ENCODE data around the gene EXOSC10. TPM values are rescaled to one million over a fixed set of nuclear protein-coding genes. Genes with fewer than 3 reads are reported as not detected.
"Not testable (repeated sequence)": the region's sequence is repeated elsewhere in the genome, so short reads cannot be mapped to it uniquely, and the experiment has no call there.

The EXOSC10 gene
- total and polyA plus RNA-seq, 5 donors = 20.1 to 25.7 (median 21.9) TPM

GRCh38 chr1:11072216-11072917 is 27.3 kb downstream of the EXOSC10 start:
- Histone ChIP-seq H3K4me1 (ENCODE audit: control insufficient read depth, insufficient read depth, low read length) (no peaks in the 10 kb centered on the region), H3K9me3 (ENCODE audit: control insufficient read depth, low read length) (no peaks in the 10 kb centered on the region), H3K27ac (ENCODE audit: low read length) (no peak overlapping the region), H3K27me3 (ENCODE audit: control insufficient read depth, insufficient read depth) (no peaks in the 10 kb centered on the region), H3K4me3 (ENCODE audit: low read length) (no peak overlapping the region)
- DNase-seq (no peak), ATAC-seq (no peak)
- intact Hi-C loops (cut with DNase I) = no loop called here
- 68% methylated on average over 13 of the region's 13 CpGs for WGBS

DNA sequence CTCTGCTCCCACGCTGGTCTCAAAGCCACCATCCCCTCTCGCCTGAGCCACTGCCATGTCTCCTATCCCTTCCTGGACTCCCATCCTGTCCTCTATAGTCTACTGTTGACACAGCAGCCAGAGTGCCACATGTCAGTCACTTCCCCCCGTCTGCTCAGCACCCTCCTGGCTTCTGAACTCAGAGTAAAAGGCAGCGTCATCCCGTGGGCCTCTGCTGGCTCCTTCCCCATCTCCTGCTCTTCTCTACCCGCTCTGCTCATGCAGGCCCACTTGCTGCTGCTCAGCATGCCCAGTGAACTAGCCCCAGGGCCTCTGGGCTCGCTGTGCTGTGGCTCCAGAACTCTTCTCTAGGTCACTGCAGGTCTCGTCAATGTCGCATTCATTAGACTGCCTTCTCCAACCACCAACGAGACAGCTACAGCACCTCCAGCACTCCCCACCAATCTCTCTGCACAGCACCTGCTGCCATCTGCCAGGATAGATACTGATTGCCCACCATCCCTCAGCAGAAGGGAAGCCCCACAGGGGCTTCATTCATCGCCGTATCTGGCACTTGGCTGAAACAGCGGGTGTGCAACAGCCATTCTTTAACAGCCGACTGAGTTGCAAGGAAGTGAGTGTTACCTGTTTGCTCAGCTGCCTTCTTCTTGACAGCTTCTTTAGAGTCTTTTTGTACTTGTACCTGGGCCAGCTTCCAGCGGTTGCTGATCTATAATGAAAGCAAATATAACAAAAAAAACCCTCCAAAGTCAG is 28.0 kb downstream of the EXOSC10 start:
- no peak for ATAC-seq
- WGBS = 78% methylated on average over 15 of the region's 15 CpGs

GRCh38 chr1:11070876-11071275 is 28.8 kb downstream of the EXOSC10 start:
- H3K27ac ChIP-seq (ENCODE audit: low read length) = no peak overlapping the region
- H3K9me3 ChIP-seq (ENCODE audit: control insufficient read depth, low read length) = no peaks in the 10 kb centered on the region
- intact Hi-C loops (cut with DNase I) = no loop called here
- no peak overlapping the region for H3K4me3 ChIP-seq (ENCODE audit: low read length)
- H3K4me1 ChIP-seq (ENCODE audit: control insufficient read depth, insufficient read depth, low read length) = no peaks in the 10 kb centered on the region
- WGBS = 87% methylated on average over 11 of the region's 11 CpGs
- ATAC-seq (no peak), DNase-seq (no peak)
- H3K27me3 ChIP-seq (ENCODE audit: control insufficient read depth, insufficient read depth) = no peaks in the 10 kb centered on the region

More for the DNA sequence above, 28.0 kb downstream of the EXOSC10 start:
- Histone ChIP-seq H3K27me3 (ENCODE audit: control insufficient read depth, insufficient read depth) (no peaks in the 10 kb centered on the region), H3K4me3 (ENCODE audit: low read length) (no peak overlapping the region), H3K27ac (ENCODE audit: low read length) (no peak overlapping the region), H3K4me1 (ENCODE audit: control insufficient read depth, insufficient read depth, low read length) (no peaks in the 10 kb centered on the region), H3K9me3 (ENCODE audit: control insufficient read depth, low read length) (no peaks in the 10 kb centered on the region)
- no peak for DNase-seq
- intact Hi-C loops (cut with DNase I) = no loop called here

DNA sequence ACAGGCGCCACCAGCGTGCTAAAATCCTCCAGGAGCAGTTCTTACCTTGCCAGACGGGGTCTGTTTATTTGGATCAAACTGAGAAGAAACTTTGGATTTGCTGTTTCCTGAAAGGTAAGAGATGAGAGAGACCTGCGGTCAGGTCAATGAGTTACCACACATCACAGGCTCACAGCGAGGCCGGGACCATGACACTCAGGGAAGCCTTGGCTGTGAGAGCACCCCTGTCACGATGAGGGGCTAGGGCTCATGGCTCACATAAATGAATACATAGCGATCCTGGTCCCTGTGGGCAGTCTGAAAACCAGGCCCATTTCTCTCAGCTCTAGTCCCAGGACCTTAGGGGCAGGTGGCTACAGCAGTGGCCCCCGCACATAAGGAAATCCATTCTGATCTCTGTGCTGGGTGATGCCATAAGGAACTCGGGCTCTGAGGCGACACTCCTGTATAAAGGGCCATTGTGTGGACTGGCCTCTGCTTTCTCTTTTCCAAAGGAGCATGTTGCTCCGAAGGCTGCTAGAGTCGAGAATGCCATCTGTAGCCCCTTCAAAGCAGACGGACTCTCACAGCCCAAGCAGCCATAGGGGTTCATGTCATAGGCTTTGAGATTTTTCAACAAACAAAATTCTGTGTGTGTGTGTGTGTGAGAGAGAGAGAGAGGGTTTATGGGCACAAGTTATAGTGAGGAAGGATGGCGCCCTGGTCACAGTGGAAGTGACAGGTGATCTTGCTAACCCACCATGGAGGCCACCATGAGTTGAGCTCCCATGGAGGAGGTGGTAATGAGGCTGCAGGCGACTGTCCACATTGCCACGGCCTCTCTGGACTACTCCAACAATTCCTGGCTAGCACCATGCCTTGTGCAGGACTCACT is 30.8 kb downstream of the EXOSC10 start:
- no peak for ATAC-seq
- no peaks in the 10 kb centered on the region for H3K9me3 ChIP-seq (ENCODE audit: control insufficient read depth, low read length)
- H3K27me3 ChIP-seq (ENCODE audit: control insufficient read depth, insufficient read depth) = no peaks in the 10 kb centered on the region
- intact Hi-C loops (cut with DNase I) = no loop called here
- DNase-seq = no peak
- H3K4me1 ChIP-seq (ENCODE audit: control insufficient read depth, insufficient read depth, low read length) = no peaks in the 10 kb centered on the region
- no peak overlapping the region for H3K4me3 ChIP-seq (ENCODE audit: low read length)
- no peak overlapping the region for H3K27ac ChIP-seq (ENCODE audit: low read length)
- 91% methylated on average over 17 of the region's 17 CpGs for WGBS

DNA sequence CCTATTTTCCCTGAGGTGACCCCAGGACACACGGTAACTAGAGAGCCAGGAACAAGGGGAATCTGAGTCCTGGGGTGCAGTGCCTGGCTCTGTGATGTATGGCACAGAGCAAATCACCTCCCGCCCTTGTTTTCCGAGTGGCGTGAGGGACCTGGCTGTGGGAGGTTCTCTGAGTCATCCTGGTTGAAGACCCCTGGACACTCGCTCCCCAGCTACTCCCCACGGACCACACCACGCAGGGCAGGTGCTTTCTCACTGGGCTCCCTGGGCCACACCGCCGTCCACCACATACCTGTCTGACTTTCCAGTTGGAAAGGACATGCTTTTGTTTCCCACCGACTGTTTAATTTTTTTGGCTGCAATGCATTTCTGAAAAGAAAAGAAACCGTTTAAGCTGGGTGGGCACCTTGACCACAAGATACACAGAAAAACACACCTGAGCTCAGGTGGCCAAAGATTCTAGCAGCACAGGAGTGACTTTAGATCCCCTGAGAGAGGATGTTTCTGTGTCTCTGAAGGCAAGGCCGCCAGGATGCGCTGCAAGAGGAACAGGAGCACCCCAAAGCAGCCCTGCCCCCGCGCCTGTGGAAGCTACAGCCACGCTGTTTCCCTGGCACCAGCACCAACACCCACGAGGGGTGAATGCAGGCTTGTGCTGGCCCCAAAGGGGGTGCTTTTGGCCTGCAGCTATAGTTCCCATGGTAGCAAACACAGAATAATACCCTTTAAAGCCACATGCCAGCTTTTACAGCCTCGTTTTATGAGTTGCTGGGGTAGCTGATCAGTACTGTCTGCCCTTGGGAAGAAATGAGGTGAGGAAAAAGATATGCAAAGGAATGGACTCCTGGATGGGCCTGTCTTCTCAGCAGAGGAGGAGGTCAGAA is 31.7 kb downstream of the EXOSC10 start:
- intact Hi-C loops (cut with DNase I) = no loop called here
- 90% methylated on average over 18 of the region's 18 CpGs for WGBS
- H3K27me3 ChIP-seq (ENCODE audit: control insufficient read depth, insufficient read depth) = no peaks in the 10 kb centered on the region
- DNase-seq (no peak), ATAC-seq (no peak)
- no peaks in the 10 kb centered on the region for H3K4me1 ChIP-seq (ENCODE audit: control insufficient read depth, insufficient read depth, low read length)
- no peaks in the 10 kb centered on the region for H3K9me3 ChIP-seq (ENCODE audit: control insufficient read depth, low read length)
- no peak overlapping the region for H3K27ac ChIP-seq (ENCODE audit: low read length)
- H3K4me3 ChIP-seq (ENCODE audit: low read length) = no peak overlapping the region

DNA sequence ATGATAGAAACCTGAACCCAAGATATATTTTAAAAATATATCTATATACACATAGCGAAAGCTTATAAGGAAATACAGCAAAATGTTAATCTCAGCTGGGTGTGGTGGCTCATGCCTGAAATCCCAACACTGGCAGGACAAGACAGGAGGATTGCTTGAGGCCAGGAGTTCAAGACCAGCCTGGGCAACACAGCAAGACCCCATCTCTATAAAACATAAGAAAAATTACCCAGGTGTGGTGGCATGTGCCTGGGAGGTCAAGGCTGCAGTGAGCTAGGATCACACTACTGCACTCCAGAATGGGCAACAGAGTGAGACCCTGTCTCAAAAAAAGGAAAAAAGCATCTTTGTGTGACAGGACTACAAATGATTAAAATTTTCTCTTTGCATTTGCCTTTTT is 33.9 kb downstream of the EXOSC10 start:
- Histone ChIP-seq H3K4me3 (ENCODE audit: low read length) (no peak overlapping the region), H3K4me1 (ENCODE audit: control insufficient read depth, insufficient read depth, low read length) (no peaks in the 10 kb centered on the region), H3K9me3 (ENCODE audit: control insufficient read depth, low read length) (no peaks in the 10 kb centered on the region), H3K27me3 (ENCODE audit: control insufficient read depth, insufficient read depth) (no peaks in the 10 kb centered on the region), H3K27ac (ENCODE audit: low read length) (no peak overlapping the region)
- intact Hi-C loops (cut with DNase I) = no loop called here
- ATAC-seq (no peak), DNase-seq (no peak)
- WGBS = 100% methylated on average over 1 of the region's 1 CpG

DNA sequence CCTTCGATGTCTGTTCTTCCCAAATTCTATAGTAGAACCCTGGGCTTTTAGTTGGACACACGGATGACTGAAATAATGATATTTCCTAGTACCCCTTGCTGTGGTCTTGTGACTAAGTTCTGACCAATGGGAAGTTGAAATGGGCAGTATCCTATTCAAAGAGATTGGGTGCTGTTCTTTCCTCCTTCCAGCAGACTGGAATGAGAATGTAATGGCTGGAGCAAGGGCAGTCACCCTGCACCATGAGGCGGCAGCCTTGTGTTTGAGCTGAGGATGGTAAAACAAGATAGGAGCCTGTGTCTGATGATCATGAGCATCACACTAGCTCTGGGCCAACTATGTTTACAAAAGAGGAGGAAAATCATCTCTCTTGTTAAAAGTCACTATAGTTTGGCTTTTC is 34.7 kb downstream of the EXOSC10 start:
- DNase-seq (no peak), ATAC-seq (no peak)
- Histone ChIP-seq H3K27me3 (ENCODE audit: control insufficient read depth, insufficient read depth) (no peaks in the 10 kb centered on the region), H3K4me1 (ENCODE audit: control insufficient read depth, insufficient read depth, low read length) (no peaks in the 10 kb centered on the region), H3K27ac (ENCODE audit: low read length) (no peak overlapping the region), H3K9me3 (ENCODE audit: control insufficient read depth, low read length) (no peaks in the 10 kb centered on the region), H3K4me3 (ENCODE audit: low read length) (no peak overlapping the region)
- intact Hi-C loops (cut with DNase I) = no loop called here
- WGBS = 97% methylated on average over 3 of the region's 3 CpGs

GRCh38 chr1:11063937-11064537 is 35.6 kb downstream of the EXOSC10 start:
- WGBS = 85% methylated on average over 18 of the region's 18 CpGs
- ATAC-seq; intact Hi-C loops (cut with DNase I): not testable (repeated sequence)

DNA sequence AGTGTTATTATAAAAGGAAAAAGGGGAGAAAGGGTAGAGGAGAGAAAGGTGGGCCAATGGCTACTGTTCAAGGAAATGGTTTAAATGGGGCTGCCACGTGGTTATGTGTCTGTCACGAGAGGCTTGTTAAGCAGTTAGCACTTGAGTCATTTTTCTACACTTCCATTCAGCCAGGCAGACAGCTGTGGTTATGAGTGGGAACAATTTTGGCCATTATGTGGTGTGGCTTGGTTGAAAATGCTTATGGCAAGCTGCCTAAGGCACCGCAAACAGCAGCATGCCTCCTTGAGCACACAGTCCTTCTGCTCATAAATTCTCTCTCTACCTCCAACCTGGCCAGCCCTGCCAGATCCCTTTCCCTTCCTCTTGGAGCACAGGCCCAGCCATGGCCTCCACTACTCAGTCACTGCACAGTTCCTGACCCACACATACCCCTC is 36.7 kb downstream of the EXOSC10 start:
- intact Hi-C loops (cut with DNase I) = no loop called here
- WGBS = 62% methylated on average over 3 of the region's 3 CpGs
- Histone ChIP-seq H3K4me3 (ENCODE audit: low read length) (no peak overlapping the region), H3K27me3 (ENCODE audit: control insufficient read depth, insufficient read depth) (no peaks in the 10 kb centered on the region), H3K4me1 (ENCODE audit: control insufficient read depth, insufficient read depth, low read length) (no peaks in the 10 kb centered on the region), H3K9me3 (ENCODE audit: control insufficient read depth, low read length) (no peaks in the 10 kb centered on the region), H3K27ac (ENCODE audit: low read length) (no peak overlapping the region)
- DNase-seq (no peak), ATAC-seq (no peak)

More at GRCh38 chr1:11063937-11064537, 35.6 kb downstream of the EXOSC10 start:
- H3K27me3 ChIP-seq (ENCODE audit: control insufficient read depth, insufficient read depth); DNase-seq; H3K9me3 ChIP-seq (ENCODE audit: control insufficient read depth, low read length); H3K4me1 ChIP-seq (ENCODE audit: control insufficient read depth, insufficient read depth, low read length); H3K4me3 ChIP-seq (ENCODE audit: low read length); H3K27ac ChIP-seq (ENCODE audit: low read length): not testable (repeated sequence)
